NCI-H1048 (cell line): ENCODE measurements around the gene AKT2.
A peak's percentile ranks its signal among the peaks of the same experiment; 100 is the strongest.

Source experiments
- DNase-seq: peaks from one replicate; lab custom pipeline; 2025; lab: John Stamatoyannopoulos, UW

The AKT2 gene

DNA sequence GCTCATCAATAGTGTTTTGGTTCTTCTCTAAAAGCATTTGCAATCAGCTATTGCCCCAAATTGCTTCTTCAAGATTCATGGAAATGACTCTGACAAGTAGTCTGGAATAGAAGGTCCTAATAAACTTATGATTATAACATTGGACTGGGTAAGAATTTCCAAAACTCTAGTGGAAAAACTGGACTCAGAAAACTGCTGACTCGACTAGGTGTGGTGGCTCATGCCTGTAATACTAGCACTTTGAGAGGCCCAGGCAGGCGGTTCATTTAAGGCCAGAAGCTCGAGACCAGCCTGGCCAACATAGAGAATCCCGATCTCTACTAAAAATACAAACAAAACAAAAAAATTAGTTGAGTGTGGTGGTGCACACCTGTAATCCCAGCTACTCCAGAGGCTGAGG lies 15.5 kb upstream of the AKT2 start:
- DNase-seq = no peak

DNA sequence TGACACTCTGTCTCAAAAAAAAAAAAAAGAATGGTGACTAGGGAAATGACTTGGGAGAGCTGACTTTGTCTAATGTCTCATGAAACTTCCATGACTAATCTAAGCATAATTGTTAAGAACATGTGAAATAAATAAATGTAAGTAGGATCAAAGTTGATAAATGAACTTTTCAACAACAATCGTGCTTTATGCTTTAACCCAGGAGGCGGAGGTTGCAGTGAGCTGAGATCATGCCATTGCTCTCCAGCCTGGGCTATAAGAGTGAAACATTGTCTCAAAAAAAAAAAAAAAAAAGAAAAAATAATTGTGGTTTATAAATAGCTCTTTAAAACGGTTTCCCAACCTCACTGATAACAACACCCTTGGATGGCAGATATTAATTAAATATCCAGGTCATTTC lies 12.9 kb upstream of the AKT2 start:
- no peak for DNase-seq

DNA sequence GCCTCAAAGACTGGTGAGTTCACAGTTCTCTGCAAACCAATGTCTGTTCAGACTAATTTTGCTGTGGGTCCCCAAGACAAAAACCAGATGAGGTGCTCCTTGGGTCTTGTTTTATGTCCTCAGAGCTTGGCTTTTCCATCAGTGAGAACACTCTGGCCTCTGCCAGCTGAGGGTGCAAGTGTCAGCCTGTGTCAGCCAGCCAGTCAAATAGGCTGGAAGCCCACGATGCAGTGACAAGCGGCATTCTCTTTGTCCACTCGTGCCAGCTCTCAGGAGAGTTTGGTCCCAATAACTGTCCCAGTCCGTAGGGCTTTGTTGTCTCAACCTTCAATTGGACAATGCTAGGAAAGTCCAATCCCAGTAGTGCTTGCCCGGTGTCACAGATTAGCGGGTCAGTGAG lies 9.4 kb upstream of the AKT2 start:
- no peak for DNase-seq

DNA sequence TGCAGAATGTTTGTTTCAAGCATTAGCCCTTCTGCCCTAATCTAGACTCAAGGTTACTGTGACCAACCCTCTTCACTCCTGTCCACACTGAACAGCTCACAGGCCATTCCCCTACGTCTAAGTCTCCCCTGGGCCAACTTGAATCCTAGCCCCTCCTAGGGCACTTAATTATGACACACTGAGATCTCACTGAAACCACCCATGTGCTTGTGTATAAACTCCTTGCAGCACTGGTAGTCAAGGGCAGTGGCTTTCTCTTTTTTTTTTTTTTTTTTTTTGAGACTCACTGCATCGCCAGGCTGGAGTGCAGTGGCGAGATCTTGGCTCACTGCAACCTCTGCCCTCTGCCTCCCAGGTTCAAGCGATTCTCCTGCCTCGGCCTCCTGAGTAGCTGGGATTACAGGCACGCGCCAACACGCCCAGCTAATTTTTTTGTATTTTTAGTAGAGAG lies 1.9 kb upstream of the AKT2 start:
- DNase-seq = no peak

- DNase-seq = no peak
Measured at GRCh38 chr19:40286235-40286970, 1.3 kb upstream of the AKT2 start.

DNA sequence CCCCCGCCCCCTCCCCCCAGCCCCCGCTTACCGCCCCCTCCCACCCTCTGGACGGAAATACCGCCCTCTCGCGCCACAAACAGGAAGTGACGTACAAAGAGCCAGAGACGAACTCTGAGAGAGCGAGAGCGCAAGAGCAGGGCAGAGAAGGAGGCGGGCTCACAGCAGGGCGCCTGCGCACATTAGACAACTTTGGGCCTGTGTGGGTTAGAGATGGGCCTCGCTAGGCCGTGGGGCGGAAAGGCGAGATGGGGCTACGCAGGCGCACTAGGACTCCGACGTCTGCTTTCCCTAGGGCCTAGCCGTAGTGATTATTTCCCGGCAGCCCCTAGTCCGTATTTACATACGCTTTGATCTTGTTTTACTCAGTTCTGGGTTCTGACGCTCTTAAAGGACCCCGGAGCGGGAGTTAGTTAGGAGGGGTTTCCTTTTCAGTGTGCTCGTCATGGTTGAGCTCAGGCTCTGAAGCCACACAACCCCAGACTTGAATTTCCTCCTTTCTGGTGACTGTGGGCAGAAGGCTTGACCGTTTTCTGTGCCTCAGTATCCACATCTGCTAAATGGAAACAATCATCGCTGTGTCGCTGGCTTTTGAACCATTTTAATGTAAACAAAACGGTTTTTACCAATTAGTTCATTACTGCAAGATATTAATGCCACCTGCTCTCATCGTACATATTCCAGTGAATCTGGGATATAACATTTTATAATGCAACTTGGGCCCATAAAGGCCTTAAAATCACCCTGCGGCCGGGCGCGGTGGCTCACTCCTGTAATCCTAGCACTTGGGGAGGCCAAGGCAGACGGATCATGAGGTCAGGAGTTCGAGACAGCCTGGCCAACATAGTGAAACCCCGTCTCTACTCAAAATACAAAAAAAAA lies 449 bp upstream of the AKT2 start:
- DNase-seq = peak; percentile 97

GRCh38 chr19:40284251-40284500 lies 969 bp downstream of the AKT2 start:
- DNase-seq = no peak

DNA sequence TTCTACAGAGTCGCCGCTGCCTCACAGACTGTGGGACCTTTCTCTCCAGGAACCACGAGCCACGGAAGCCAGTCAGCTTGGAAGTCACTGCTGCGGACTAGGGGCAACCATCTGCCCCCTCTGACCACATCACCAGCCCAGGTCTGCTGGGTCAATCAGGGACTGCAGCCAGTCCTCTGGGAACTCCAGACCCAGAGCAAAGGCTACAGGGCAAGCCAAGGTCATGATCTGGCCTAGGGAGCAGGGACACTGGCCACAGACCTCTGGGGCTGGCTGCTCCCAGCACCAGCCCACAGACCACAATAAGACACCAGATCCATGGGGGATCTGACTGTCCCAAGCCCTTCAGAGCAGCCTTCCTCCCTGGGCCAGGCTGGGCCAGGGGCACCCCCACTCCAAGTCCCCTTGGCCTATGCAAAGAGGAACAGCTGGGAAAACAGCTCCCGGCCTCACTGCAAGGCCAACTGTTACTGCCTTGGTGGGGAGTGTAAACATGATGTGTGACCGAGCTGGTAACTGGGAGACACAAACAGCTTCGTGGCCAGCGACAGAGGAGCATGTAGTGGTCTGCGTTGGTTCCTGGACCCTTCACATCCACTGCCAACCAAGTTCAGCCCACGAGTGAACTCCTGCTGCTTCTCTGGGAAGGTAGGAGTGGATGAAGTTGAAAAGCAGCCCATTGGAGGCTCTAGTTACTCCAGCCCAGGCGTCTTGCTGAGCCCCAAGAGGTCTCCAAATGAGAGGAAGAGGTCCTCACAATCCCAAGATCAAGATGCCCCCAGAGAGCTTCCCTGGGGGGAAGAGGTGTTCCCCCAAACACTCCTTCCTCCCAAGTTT lies 1.5 kb downstream of the AKT2 start:
- no peak for DNase-seq

- DNase-seq = no peak
Measured at GRCh38 chr19:40282920-40283319, 2.2 kb downstream of the AKT2 start.

GRCh38 chr19:40282209-40282580 lies 3.0 kb downstream of the AKT2 start:
- DNase-seq = no peak

DNA sequence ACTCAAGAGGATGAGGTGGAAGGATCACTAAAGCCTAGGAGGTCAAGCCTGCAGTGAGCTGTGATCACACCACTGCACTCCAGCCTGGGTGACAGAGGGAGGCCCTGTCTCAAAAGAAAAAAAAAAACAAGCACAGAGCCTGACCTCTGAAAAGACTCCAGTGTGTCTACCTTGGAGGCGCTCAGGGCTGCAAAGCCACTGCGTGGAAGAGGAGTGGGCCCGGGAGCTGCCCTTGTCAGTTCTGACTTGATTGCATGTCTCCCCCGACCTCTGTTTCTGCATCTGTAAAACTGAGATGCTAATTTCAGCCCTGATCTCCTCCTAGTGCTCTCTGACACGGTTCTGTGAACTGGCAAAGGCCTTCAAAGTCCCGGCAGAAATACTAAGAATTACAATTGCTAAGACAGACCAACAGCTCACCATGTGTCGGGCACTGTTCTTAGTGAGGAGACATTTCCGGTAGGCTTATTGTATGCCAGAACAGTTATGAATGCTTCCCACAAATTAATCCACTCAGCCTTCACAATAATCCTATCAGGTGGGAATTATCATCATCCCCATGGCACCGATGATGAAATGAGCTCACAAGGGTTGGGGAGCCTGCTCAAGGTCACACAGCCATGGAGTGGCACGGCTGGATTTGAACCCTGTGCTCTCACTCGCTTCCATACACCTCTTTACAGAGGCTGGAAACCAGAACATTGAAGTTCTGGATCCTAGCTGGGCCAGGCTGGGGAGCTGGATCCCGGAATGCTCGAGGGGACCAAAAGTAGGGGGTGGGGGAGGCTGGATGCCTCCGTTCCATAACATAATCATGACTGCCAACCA lies 3.5 kb downstream of the AKT2 start:
- DNase-seq = no peak

DNA sequence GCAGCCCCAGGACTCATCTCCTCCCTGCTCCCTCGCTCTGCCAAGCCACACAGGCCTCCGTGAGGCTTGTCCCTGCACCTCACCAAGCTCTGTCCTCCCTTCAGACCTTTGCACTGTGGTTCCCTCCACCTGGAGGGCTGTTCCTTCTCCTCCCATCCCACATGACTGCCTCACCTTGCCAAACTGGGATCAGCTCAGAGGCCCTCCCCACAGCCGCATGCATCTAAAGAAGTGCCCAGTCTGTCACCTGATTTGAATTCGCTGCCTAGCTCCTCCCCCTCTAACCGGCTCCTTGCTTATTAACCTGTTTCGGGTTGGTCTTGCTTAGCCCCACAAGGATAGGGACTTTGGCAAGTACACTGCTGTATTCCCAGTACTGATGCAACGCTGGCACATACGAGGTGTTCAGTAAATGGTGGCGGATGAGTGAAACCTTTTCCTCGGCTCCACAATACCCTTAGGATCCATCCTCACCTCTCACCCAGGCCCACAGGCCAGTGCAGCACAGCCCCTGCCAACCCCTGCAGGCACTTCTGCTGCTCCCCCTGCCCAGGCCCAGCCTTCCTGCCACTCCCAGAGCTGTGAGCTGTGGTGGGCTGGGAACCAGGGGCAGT lies 4.4 kb downstream of the AKT2 start:
- no peak for DNase-seq

GRCh38 chr19:40279761-40280607 lies 5.2 kb downstream of the AKT2 start:
- no peak for DNase-seq

DNA sequence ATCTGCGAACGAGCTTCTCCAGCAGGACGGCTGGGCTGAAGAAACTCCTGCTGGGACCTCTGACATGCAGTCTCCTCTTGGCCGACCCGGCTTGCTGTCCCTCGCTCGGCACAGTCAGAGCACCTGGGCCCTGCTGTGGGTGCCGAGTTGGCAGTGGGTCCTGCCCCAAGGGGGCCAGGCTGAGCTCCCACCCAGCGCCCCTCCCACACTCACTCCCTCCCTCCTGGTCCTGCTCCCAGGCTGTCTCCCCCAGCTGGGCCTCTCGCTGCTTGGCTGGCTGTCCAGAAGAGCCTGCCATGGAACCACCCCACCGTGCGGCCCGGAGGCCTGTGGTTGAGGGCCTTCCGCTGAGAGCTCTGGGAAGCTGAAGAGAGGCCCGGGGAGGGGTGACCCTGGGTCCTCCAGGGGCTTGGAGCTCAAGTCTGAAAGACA lies 6.0 kb downstream of the AKT2 start:
- no peak for DNase-seq

DNA sequence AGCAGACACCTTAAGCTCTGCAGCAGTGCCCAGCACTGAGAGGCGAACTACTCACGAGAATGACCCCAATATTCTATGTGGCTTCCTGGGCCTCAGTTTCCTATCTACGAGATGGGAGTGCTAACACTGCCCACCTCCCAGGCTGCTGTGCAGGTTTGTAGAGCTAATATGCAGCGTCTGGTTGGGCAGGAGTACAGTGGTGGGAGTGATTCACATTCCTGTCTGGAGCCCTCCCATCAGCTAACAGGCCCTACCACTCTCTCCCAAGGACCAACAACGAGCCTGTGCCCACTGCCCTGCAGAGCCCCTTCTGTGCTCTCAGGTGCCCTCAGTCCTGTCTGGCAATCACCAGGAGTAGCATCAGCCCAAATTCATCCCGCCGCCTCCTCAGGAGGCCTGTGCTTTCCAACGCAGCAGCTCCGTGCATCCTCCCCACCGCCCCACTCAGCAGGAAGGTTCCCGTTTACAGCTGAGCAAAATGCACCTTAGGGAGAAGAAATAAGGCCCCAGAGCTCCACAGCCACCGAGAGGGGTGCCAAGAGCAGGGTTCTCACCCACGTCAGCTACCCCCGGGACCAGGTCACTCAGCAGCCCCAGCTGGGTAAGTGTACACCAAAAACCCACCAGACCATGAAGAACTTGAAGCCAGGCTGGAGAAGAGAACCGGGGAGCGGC lies 6.6 kb downstream of the AKT2 start:
- DNase-seq = no peak

DNA sequence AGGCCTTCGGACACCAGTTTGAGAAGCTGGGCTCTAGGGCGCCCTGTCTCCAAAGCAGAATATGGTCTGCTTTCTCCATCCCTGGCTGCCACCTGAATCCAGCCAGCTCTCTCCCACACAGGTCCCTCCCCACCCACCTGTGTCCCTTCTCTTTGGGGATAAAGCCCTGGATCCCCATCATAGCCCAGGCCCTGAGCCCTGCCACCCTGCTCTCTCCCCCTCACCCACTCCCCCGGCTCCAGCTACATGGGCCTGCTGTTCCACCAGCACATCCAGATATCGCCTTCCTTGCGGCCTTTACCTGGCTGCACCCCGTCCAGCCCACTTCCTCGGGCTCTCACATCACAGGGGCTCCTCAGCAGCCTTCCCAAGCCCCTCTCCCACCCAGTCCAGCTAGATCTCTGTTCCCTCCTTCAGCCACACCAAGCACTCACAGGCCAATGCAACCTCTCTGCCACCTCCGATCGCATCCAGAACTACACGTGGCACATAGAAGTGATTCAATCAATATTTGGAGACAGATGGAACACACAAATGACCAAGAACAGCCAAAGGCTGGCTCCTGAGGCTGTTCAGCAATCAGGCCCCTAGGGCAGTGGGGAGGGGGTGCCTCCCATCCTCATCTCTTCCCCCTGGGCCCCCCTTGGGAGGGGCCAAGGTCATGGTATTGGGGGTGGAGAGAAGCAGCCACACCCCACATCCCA lies 7.6 kb downstream of the AKT2 start:
- no peak for DNase-seq

- DNase-seq = no peak
Measured at GRCh38 chr19:40274585-40275544, 10.3 kb downstream of the AKT2 start.
